GM18909 (cell line): ENCODE data around the gene DOCK11.
"Not testable (repeated sequence)": the region's sequence is repeated elsewhere in the genome, so short reads cannot be mapped to it uniquely, and the experiment has no call there.

Source experiments
- ATAC-seq: cut with Tn5 transposase; IDR thresholded peaks from one replicate; pipeline ENCODE4 v1.9.1; 2021; ENCODE audit warnings: mild to moderate bottlenecking; ENCODE audit not compliant: unreplicated experiment, poor library complexity

DOCK11 gene

DNA sequence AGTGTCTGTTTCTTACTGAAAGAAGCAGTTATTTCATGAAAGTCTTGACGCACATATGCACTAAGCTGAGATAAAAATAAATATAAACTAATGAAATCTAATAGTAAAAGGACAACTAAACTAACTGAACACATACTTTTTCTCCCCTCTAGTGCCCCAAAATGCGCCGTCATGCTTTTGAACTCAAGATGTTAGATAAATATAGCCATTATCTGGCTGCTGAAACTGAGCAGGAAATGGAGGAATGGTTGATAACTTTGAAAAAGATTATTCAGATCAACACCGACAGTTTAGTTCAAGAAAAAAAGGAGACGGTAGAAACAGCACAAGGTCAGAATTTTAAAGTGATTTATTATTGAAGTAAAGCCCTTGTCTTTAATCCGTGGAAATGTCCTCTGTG lies 70.2 kb downstream of the DOCK11 start:
- ATAC-seq: no peak

DNA sequence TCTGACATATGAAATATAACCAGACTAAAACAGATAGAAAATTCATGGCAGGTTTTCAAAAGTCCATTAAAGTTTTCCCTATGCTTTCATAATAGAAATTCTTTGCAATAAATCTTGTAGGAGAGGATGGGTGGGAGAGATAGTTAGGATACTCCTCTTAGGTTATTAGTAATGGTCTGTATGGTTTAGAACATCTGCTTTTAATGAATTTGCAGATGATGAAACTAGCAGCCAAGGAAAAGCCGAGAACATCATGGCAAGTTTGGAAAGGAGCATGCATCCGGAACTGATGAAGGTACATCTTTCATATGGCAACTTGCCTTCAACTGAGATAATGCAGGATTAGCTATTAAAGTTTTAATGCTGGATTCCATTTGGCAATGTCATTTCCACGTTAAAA lies 70.7 kb downstream of the DOCK11 start:
- ATAC-seq: no peak

DNA sequence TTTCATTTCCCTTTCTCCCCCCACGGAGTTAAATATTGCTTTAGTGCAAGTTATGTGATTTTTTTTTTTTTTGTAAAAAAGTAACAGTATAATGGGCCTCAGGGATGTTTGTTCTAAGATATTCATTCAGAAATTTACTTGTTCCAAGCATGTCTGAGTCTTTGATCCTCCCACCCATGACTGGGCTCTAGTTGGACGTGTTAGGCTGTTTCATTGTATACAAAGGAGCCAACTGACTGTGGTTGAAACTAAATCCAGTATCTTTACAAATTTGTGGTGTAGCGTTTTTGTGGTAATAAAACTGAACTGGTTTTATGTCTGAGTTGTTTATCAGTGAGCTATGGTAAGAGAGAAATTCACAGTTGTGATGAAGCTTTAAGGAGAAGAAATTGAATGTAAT lies 74.1 kb downstream of the DOCK11 start:
- ATAC-seq: no peak

DNA sequence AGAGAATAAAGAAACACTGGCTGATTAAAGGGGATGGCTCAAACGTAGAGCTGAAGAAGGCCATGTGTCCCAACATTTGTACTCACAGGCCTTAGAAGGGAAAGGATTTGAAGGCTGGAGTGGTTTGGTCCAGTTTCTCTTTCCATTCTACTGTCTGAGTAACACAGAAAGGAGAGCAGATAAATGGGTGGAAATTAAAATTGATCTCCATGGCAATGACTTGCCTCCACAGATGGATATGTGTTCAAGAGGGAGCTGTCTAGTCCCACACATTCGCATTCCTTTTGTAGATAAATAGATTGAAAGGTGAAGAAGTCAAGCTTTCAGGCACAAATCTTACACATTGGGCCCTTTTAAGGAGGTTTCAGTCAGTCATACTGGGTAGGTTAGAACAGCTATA lies 74.6 kb downstream of the DOCK11 start:
- ATAC-seq: no peak

DNA sequence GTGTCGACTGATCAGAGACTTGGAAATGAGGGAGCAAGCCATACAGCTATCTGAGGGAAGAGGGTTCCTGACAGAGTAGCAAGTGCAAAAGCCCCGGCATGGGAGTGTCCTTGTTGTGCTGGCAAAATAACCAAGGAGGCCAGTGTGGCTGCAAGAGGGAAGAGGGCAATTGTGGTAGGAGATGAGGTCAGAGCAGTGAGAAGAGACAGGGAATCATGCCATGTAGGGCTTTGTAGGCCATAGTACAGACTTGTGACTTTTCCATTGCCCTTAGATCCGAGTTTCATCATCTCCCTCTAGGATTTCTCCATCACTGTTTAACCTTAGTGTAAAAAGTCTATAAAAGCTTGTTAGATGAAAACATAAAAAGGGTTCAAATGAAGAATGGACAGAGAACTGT lies 76.2 kb downstream of the DOCK11 start:
- ATAC-seq: no peak

DNA sequence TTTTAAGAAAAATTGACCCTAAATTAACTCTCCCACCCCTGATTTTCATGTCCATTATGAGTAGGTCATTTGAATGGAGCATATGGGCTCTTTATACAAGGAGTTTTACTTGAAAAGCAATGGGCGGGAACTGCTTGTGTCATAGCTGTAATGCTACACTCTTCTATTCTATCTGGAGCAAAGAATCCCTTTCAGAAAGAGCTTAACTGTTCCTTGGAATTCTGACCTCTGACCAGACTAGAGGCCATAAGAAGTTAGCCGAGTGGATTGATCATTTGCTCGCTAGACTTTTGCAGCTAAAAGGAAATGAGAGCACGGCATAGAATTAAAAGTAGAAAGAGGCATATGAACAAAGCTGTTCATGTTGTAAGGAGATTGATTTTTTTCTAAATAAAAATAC lies 79.1 kb downstream of the DOCK11 start:
- ATAC-seq: no peak

DNA sequence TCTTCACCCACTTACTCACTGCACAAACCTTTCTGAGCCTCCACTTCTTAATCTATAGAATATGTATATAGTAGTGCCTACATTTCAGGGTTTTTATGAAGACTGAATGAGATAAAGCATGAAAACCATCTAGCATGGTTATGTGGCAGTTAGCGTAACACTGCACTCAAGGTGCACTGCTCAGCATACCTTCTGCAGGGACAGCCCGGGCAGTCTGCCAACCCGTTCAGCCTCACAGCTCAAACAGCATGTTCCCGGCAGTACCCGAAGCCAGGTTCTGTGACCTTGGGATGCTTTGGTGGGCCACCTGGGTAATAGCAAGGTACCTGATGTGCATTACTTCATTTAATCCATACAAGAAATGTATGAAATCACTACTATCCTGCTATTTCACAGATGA lies 81.4 kb downstream of the DOCK11 start:
- ATAC-seq: no peak

DNA sequence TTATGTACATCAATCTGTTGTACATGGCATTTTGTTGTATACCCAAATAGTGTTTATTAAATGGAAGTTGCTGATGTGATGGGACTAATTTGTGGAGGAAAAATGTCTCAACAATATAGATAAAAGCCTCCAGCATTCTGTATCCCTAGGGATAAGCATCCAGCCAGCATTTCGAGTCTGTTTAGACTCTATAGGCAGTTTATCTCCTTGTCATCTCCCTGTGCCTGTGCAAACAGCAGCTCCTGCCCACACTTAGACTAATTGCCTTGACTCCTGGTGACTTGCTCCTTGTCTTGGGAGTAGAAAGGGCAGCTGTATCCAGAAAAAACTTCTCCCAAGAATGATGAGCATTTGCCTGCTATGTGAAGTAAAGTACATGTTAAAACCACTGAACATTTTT lies 83.8 kb downstream of the DOCK11 start:
- no peak for ATAC-seq

DNA sequence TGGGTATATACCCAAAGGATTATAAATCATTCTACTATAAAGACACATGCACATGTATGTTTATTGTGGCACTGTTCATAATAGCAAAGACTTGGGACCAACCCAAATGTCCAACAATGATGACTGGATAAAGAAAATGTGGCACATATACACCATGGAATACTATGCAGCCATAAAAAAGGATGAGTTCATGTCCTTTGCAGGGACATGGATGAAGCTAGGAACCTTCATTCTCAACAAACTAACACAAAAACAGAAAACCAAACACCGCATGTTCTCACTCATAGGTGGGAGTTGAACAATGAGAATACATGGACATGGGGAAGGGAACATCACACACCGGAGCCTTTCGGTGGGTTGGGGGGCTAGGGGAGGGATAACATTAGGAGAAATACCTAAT lies 87.3 kb downstream of the DOCK11 start:
- not testable (repeated sequence) for ATAC-seq

DNA sequence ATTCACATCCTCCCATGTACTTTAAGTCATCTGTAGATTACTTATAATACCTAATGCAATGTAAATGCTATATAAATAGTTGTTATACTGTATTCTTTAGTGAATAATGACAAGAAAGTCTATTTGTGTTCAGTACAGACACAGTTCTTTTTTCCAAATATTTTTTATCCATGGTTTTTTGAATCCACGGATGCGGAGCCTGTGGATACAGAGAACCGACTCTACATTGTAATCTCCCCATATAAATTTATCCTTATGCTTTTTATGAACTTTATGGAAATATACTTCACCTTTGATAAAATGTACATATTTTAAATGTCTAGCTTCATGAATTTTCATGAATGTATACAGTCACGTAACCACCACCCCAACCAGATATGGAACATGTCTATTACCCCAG lies 88.2 kb downstream of the DOCK11 start:
- no peak for ATAC-seq

DNA sequence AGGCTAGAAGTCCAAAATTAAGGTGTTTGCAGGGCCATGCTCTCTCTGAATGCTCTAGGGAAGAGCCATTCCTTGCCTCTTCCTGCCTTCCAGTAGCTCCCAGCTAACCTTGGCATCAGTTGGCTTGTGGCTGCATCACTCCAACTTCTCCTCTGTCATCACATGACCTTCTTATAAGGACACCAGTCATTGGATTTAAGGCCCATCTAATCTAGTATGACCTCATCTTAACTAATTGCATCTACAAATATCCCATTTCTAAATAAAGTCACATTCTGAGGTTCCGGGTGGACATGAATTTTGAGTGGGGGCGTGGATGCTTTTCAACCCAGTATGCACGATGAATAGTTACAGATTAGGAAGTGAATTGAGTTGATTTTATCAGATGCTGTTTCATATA lies 89.7 kb downstream of the DOCK11 start:
- no peak for ATAC-seq

DNA sequence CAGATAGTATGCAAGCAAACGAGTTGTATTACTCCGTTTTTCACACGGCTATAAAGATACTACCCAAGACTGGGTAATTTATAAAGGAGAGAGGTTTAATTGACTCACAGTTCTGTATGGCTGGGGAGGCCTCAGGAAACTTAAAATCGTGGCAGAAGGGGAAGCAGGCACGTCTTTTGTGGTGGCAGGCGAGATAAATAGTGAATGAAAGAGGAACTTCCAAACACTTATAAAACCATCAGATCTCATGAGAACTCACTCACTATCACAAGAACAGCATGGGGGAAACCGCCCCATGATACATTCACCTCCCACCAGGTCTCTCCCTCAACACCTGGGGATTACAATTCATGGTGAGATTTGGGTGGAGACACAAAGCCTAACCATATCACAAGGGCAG lies 90.6 kb downstream of the DOCK11 start:
- ATAC-seq: not testable (repeated sequence)

DNA sequence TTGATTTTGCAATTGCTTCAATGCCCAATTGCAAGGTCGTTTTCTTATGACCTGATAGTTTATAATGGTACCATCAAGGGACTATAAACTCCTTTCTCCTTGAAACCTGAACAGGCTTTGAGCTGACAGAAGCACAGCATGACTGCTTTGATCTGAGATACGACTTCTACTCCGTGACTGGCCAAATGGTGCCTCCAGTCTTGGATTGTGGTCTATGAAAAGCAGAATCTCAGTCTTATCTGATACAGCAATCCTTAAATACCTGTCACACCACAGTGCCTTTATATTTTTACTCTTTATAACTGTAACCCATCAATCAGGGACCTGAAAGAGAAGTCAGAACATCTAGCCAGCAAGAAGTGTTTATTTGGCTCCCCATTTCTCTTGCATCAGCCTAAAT lies 93.1 kb downstream of the DOCK11 start:
- ATAC-seq: no peak

DNA sequence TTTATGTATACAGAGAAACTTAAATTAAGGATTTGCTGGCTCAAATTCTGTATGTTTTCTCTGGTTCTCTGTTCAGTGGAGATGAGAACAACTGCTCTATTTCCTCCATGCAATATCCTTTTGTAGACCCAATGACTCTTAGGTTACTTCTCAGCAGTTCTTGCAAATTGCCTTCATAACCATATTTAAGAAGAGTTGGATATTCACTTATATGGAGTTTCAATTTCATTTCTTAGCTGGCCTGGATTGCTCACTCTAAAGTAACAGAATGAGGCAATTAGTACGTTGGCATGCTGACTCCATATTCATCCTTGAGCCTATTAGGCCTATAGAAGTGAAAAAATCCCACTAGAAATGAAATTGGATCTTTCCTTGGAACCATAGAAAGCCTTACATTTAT lies 93.6 kb downstream of the DOCK11 start:
- ATAC-seq: no peak

DNA sequence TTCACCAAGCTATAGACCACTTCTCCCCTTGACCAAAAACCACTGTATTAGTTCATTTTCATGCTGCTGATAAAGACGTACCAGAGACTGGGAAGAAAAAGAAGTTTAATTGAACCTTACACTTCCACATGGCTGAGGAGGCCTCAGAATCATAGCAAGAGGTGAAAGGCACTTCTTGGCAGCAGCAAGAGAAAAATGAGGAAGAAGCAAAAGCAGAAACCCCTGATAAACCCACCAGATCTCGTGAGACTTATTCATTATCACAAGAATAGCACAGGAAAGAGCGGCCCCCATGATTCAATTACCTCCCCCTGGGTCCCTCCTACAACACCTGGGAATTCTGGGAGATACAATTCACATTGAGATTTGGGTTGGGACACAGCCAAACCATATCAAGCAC lies 97.8 kb downstream of the DOCK11 start:
- no peak for ATAC-seq

DNA sequence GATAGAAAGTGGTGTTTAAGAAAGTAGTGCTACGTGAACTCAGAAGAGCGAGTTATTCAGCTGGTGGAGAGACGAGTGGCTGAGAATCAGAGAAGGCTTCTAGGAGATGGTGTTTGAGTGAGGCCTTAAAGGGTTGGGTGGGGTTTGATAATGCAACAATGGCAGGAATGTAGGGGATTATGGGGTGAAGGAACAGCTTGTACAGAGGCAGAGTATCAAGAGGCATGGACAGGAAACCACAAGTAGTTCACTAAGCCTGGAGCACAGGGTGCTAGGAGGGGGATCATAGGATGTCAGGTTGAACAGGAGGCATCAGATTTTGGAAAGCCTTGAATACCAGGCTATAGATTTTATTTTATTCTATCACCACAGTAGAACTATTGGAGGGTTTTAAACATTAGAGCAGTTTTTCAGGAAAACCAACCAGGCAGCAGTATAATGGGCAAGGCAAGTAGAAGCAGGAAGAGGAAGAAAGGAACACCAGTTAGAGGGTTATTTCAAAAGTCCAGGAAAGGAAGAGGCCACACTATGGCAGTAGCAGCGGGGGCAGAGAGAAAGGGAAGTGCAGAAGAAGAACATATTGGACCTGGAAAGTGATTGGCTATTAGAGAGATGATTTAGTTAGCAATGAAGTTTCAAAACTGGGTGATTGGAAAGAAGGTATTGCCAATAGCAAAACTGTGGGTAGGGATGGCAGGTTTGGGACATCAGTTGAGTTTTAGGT lies 99.2 kb downstream of the DOCK11 start:
- ATAC-seq: no peak

DNA sequence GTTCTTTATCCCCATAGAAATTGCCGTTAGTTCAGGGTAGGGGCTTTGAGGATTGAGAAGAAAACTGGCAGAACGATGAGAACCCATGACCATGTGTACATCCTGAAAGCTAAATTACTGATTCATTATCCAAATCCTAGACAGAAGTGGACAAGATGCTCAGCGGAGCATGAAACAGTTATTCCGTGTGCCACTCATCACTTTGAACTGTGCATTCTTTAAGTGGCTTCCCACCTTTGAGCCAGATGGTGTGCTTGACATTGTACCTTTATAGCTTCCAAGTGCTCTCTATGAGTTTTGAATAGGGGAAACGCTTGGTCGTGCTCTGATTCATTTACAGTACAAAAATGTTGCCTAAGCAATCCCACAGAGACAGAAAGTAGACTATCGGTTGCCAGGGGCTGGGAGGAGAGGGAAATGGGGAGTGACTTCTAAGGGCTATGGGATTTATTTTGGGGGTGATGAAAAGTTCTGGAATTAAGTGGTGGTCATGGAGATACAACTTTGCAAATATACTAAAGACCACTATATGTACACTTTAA lies 100.0 kb downstream of the DOCK11 start:
- no peak for ATAC-seq

DNA sequence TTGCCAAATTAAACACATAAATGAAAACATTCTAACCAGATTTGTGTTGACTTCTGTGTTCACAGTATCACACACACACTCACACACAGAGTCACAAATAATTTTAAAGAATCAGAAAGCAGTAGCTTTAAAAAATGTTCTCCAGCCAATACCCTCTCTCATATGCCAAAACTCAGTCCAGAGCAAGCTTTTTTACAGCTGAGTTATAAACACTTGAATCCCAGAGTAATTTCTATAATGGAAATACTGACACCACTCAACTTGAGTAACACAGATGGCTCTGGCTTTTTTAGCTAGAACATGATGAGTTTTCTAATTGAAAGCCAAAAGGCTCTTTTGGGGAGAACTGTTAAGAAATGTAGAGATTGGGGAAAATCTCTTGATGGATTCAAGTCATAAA lies 100.8 kb downstream of the DOCK11 start:
- ATAC-seq: no peak

DNA sequence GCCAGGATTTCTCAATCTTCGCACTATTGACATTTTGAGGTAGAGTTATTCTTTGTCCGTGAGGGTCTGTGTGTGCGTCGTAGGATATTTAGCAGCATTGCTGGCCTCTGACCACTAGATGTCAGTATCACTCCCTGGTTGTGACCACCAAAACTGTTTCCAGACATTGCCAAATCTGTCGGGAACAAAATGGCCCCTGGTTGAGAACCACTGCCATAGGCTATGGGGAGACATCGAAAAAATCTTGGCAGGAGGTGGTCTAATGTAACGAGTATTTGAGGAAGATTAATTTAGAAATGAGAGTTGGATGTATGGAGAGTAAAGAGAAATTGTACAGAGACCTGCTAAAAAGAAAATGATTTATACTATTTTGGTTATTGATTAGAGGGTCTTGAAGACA lies 108.4 kb downstream of the DOCK11 start:
- peak; percentile 73 for ATAC-seq

DNA sequence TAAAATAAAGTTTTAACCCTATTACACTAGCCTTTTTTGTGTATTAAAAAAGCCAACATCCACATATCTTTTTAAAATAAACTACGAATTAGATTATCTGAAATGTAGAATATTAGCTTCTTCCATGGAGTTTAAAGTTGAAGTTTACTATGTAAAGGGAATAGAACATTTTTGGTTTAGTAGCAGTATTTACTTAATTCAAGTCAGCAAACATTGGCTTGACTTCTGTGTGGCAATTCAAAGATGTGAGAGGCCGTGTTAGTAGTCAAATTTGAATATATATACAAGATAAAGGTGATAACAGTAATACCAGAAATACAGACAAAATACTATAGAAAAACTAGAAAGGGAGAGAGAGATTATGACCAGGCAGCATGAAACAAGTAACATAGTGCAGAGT lies 116.7 kb downstream of the DOCK11 start:
- ATAC-seq: no peak

DNA sequence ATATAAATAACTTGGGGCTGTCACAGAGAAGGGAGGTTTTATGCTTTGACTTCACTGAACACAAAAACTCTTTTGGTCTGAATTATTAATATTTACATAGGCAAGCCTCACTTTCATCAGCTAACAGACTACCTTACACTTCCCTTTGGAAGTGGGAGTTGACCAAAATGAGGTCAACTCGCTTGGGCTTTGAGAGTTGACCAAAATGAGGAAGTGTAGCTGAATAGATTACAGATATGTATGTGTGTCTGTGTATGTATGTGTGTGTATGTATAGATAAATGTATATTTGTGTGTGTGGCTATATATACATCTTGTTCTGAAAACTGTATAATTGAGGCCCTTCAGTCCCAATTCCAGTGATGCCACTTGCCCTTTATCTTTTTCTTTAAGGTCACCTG lies 118.5 kb downstream of the DOCK11 start:
- ATAC-seq: peak; percentile 46

DNA sequence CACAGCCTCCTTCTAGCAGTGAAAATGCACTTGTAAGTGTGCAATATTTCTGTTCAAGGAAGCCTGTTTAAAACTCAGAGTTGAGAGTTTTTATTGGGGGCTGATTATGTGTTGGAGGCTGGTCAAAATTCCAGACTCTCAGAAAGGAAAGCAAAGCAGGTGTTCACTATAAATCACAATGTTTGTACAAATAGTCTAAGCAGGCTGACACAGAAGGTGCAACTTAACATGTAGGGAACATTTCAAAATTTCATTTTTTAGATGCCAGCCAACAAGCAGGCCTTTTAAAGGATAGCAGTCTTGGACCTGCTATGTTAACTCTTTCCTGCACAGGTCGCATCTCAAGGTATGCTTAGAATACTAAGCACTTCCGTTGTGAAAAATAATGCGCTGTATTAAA lies 119.5 kb downstream of the DOCK11 start:
- no peak for ATAC-seq
